Measurements from ENCODE around the gene PTTG1IP. TPM values are rescaled to one million over a fixed set of nuclear protein-coding genes. Genes with fewer than 3 reads are reported as not detected.

The PTTG1IP gene
- polyA plus RNA-seq, 1 donor (not counting 4 experiments of a cell fraction or from before 2014, with no cell fraction given), result 132 TPM

- H2AFZ ChIP-seq (ENCODE audit: control insufficient read depth, low read length), result no peak overlapping the region
- FAIRE-seq, result no peak
- H3K27me3 ChIP-seq (ENCODE audit: control insufficient read depth, extremely low read depth, insufficient read depth, low read length), result peaks cover 12% of the 10 kb centered on the region
- no peak overlapping the region for H3K4me2 ChIP-seq (ENCODE audit: control insufficient read depth, extremely low read depth, insufficient read depth, low read depth, low read length)
- H3K4me1 ChIP-seq (ENCODE audit: control insufficient read depth, extremely low read depth, insufficient read depth, low read length), result peaks cover 13% of the 10 kb centered on the region
- no peak for DNase-seq (ENCODE audit: low read depth, low spot score)
- no peak overlapping the region for H3K27ac ChIP-seq (ENCODE audit: control insufficient read depth, insufficient read depth, low read length)
- H3K9me3 ChIP-seq (ENCODE audit: control insufficient read depth, low read depth, low read length), result no peaks in the 10 kb centered on the region
- H3K9me1 ChIP-seq (ENCODE audit: control insufficient read depth, extremely low read depth, insufficient read depth, low read length), result no peaks in the 10 kb centered on the region
- H3K4me3 ChIP-seq (ENCODE audit: control insufficient read depth in 2 of 3, extremely low read depth in 1 of 3, insufficient read depth in 2 of 3, low read depth in 1 of 3, low read length in 3 of 3), result no peak overlapping the region
- TF ChIP-seq EZH2 (IDR thresholded peaks at IDR 0.05; ENCODE audit: low read length) (no peak), CTCF (optimal IDR thresholded peaks at IDR 0.05 in 1 of 3, IDR thresholded peaks at IDR 0.05 in 1 of 3, conservative IDR thresholded peaks at IDR 0.05 in 1 of 3; ENCODE audit: extremely low read depth in 1 of 3, insufficient read depth in 2 of 3, low read length in 3 of 3) (no peak)
- H3K79me2 ChIP-seq (ENCODE audit: control insufficient read depth, insufficient read depth, low read length), result no peaks in the 10 kb centered on the region
- H4K20me1 ChIP-seq (ENCODE audit: control insufficient read depth, extremely low read depth, insufficient read depth, low read length), result no peaks in the 10 kb centered on the region
- dilution Hi-C loops (cut with MboI; ENCODE audit: extremely low pct_ligation_motif_present, low sequenced_read_pairs), result no loop called here
- H3K36me3 ChIP-seq (ENCODE audit: control insufficient read depth in 2 of 2, extremely low read depth in 1 of 2, insufficient read depth in 2 of 2, low read length in 2 of 2), result peaks cover 14 to 22% of the 10 kb centered on the region in 2 experiments
- no peak overlapping the region for H3K9ac ChIP-seq (ENCODE audit: control insufficient read depth, extremely low read depth, insufficient read depth, low read length)
Observed at GRCh38 chr21:44847261-44848056, 26.0 kb downstream of the PTTG1IP start.

- Histone ChIP-seq H2AFZ (ENCODE audit: control insufficient read depth, low read length) (peak overlapping the region; percentile 39), H3K4me2 (ENCODE audit: control insufficient read depth, extremely low read depth, insufficient read depth, low read depth, low read length) (peak overlapping the region; percentile 92), H3K9ac (ENCODE audit: control insufficient read depth, extremely low read depth, insufficient read depth, low read length) (peak overlapping the region; percentile 56), H4K20me1 (ENCODE audit: control insufficient read depth, extremely low read depth, insufficient read depth, low read length) (no peaks in the 10 kb centered on the region), H3K36me3 (ENCODE audit: control insufficient read depth in 2 of 2, extremely low read depth in 1 of 2, insufficient read depth in 2 of 2, low read length in 2 of 2) (peaks cover 14 to 22% of the 10 kb centered on the region in 2 experiments), H3K4me1 (ENCODE audit: control insufficient read depth, extremely low read depth, insufficient read depth, low read length) (peaks cover 13% of the 10 kb centered on the region), H3K27me3 (ENCODE audit: control insufficient read depth, extremely low read depth, insufficient read depth, low read length) (peaks cover 15% of the 10 kb centered on the region), H3K79me2 (ENCODE audit: control insufficient read depth, insufficient read depth, low read length) (no peaks in the 10 kb centered on the region), H3K4me3 (ENCODE audit: control insufficient read depth in 2 of 3, extremely low read depth in 1 of 3, insufficient read depth in 2 of 3, low read depth in 1 of 3, low read length in 3 of 3) (peak overlapping the region in 1 of 3 experiments; percentile 49), H3K9me1 (ENCODE audit: control insufficient read depth, extremely low read depth, insufficient read depth, low read length) (no peaks in the 10 kb centered on the region), H3K9me3 (ENCODE audit: control insufficient read depth, low read depth, low read length) (no peaks in the 10 kb centered on the region), H3K27ac (ENCODE audit: control insufficient read depth, insufficient read depth, low read length) (no peak overlapping the region)
- TF ChIP-seq CTCF (optimal IDR thresholded peaks at IDR 0.05 in 1 of 3, IDR thresholded peaks at IDR 0.05 in 1 of 3, conservative IDR thresholded peaks at IDR 0.05 in 1 of 3; ENCODE audit: extremely low read depth in 1 of 3, insufficient read depth in 2 of 3, low read length in 3 of 3), result no peak
- no peak for TF ChIP-seq EZH2 (IDR thresholded peaks at IDR 0.05; ENCODE audit: low read length)
- dilution Hi-C loops (cut with MboI; ENCODE audit: extremely low pct_ligation_motif_present, low sequenced_read_pairs), result no loop called here
- FAIRE-seq, result peak; percentile 73
- no peak for DNase-seq (ENCODE audit: low read depth, low spot score)
Observed at GRCh38 chr21:44846485-44847260, 26.8 kb downstream of the PTTG1IP start.
